GM19397 (cell line): ENCODE data around the gene CLRN2.
"Not testable (repeated sequence)": the region's sequence is repeated elsewhere in the genome, so short reads cannot be mapped to it uniquely, and the experiment has no call there.

ENCODE experiments used
- ATAC-seq: cut with Tn5 transposase; IDR thresholded peaks from one replicate; pipeline ENCODE4 v1.9.1; 2021; ENCODE audit warnings: mild to moderate bottlenecking, moderate library complexity; ENCODE audit not compliant: unreplicated experiment

Gene CLRN2

DNA sequence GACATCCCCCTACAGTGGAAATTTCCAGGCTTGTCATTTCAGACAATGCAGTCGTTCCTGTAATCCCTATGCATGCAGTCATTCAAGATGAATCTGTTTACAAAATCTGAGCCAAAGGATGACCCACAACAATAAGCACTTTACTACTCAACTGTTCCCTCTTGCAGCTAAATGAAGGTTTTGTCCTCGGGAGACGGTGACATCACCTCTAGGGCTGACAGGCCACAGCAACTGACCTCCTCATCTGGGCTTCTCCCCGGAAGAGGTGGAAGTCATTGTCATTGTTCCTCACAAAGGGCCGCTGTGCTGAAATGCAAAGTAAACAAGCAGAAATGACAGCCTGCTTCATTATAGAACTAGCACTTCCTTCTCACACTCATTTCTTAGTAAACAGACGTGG, 29.2 kb downstream of the CLRN2 start:
- no peak for ATAC-seq

DNA sequence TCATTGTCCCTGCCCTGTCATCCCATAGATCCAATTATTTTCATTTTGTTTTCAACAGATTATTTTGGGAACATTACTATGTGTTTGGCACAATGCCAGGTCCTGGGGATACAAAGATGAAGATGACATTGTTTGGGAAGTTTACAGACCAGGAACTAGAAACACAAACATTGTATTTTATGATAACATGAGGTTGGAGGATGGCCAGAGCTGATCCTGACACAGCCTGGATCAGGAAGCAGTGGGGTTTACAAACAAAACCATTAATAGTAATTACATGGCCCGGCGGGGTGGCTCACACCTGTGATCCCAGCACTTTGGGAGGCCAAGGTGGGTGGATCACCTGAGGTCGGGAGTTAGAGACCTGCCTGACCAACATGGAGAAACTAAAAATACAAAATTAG, 29.9 kb downstream of the CLRN2 start:
- ATAC-seq: no peak

DNA sequence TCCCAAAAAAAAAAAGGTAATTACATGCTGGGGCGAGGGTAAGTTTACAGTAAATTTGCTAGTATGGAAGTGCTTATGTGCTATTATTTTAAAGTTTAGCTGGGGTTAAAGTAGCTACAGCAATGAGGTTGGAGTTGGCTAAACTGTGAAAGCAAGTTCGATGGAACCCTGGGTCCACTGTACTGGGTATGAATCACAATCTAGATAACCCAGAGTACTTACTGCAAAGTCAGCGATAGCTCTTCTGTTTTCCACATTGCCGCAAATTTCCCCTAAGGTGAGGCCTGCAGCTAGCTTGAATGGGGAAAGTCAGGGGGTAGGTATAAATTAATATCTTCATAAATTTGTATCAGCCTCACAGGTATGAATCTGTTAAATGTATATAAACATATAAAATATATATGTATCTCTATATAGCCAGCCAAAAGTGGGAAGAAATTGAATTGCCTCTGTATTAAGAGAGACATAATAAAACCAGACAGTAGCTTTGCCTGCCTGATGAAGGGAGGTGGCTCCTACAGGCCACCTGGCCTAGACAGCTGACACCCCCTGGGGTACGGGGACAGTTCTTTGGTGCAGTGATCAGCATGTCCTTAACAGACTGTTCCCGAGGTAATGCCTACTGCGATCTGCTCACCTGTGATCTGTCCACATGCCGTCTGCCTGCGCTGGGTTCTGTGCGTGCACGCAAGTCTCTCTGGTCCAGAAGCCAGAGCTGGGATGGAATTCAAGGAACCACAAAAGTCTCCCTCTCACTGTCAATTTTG, 30.6 kb downstream of the CLRN2 start:
- ATAC-seq: no peak

DNA sequence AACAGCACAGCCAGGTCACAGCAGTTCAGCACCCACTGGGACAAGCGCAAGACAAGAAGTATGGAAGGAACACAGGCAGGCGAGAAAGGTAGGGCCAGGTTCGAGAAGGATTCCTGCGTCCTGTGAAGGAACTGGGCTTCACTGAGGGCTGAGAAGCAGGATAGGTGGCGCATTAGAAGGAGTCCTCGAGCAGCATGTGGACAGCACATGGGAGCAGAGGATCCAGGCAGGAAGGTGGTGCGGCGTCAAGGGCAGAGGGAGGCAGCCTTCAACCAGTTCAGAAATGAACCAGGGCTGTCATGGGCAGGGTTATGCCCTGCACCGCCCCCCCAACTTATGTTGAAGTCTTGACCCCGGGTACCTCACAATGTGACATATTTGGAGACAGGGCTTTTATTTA, 31.3 kb downstream of the CLRN2 start:
- no peak for ATAC-seq

DNA sequence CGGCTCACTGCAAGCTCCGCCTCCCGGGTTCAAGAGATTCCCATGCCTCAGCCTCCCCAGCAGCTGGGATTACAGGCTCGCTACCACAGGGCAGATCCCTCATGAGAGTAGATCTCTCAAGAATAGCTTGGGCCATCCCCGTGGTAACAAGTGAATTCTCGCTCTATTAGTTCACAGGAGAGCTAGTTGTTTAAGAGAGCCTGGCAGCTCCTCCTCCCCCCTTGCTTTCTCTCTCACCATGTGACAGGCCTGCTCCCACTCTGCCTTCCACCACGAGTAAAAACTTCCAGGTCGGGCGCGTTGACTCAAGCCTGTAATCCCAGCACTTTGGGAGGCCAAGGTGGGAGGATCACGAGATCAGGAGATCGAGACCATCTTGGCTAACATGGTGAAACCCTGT, 31.7 kb downstream of the CLRN2 start:
- ATAC-seq: no peak

DNA sequence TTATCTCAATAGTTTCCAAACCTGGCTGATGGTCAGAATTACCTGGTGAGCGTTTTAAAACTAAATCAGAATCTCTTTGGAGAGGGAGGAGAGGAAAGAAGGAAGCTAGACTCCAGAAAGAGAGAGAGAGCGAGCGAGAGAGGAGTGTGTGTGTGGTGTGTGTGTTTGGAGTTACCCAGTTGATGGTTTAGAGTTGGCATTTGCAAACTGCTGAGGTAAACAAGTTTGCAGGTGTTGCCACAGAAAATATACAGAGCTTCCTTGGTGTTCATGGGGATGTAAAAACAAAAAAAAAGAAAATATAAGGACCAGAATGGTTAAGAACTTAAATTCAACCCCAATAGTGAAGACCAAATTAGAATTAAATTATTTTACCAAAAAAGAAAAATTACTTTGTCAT, 35.6 kb downstream of the CLRN2 start:
- no peak for ATAC-seq

DNA sequence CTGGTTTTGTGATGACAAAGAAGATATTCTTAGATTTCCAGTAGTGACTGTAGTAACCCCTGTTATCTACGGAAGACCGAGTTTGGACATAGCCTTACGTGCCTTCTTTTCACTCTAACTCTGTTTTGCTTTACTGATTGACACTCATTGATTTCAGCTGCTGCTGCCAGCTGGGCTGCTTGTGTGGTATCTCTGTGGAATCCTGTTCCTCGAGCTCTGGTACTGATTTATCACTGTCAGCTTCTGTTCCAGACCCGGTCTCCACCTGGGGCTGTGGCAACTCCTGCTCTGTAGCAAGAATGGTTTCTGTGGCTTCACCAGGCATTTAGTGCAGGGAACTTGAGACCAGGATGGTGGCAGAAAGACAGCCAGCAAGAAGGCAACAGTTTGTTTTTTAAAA, 37.5 kb downstream of the CLRN2 start:
- no peak for ATAC-seq

DNA sequence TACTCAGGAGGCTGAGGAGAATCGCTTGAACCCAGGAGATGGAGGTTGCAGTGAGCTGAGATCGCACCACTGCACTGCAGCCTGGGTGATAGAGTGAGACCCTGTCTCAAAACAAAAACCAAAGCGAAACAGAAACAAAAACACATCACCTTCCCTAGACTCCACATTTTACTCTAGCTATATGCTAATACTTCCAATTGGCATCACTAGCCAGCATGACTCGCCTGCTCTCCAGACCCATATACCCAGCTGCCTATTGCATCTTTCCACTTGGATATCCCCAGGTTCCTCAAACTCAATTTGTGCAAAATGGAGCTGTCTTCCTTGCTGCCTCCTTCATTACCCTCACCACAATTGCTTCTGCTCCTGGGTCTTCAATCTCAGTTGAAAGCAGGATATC, 39.6 kb downstream of the CLRN2 start:
- ATAC-seq: no peak

DNA sequence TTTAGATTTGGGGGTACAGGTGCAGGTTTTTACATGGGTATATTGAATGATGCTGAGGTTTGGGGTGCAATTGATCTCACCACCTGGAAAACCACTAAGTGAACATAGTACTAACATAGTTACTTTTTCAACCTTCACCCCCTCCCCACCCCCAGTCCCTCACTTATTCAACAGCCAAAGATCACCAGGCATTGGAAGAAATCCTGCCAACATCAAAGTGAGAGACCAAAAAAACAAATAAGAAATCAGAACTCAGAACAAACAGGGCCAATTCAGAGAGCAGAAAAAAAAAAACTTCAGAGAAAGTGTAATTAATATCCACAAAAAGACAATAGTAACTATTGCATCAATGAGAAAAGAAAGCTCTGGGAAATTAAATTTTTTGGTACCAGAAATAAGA, 41.5 kb downstream of the CLRN2 start:
- no peak for ATAC-seq

DNA sequence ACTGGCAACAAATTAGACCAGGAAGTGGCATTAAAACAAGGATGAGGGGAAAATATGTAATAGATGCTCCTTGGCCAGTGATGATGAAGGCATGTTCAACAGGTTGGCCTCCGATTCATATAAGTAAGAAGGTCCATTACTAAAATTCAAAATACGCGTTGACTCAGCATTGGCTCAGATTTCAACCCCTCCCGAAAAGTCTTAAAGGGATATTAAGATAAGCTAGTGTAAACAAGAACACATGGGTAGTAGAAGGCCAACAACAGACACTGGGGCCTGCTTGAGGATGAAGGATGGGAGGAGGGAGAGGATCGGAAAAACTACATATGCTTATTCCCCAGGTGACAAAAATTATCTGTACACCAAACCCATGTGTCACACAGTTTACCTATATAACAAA, 42.9 kb downstream of the CLRN2 start:
- ATAC-seq: no peak

DNA sequence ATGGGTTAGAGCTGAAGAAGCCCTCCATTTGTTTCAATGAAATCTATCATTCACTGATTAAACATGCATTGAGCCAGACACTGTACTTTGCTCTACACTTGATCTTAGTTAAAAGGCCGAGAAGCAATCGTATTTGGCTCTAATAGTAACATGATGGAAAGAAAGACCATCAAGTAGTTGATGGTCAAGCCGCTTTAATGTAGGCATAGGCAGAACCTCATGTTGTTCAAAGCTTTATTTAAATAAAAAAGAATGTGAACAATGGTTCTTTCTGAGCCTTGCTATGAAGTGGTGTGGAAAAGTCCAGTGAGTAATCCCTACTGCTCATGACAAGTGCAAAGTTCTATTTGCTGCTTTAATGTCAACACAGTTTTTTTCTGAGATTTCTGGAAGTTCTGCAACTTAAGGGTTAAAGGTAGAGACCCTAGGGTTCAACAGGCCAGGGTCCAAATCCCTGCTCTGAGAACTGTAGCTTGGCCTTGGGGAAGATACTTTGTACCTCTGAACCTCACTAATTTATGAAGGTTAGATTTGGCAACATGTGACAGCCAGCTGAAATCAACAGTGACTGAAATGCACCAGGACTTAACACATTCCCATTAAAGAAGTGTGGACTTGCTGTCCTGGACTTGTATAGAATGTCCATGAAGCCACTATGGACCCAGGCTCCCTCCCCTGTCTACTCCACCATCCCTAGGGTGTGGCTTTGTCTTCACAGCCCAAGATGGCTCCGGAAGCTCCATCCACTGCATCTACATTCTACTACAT, 44.2 kb downstream of the CLRN2 start:
- no peak for ATAC-seq

DNA sequence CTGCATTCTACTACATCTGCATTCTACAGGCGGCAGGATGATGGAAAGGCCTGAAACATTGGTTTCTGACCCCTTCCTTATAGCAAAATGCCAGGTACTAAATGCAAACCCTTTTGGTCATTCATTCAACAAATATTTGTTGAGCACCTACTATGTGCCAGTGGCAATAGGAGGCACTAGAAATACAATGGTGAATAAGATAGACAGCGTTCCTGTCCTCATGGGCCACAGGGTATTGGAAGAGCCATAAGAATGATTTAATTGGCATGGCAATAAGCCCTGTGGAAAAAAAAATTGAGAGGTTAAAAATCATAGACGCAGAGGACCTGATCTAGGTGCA, 44.7 kb downstream of the CLRN2 start:
- no peak for ATAC-seq

DNA sequence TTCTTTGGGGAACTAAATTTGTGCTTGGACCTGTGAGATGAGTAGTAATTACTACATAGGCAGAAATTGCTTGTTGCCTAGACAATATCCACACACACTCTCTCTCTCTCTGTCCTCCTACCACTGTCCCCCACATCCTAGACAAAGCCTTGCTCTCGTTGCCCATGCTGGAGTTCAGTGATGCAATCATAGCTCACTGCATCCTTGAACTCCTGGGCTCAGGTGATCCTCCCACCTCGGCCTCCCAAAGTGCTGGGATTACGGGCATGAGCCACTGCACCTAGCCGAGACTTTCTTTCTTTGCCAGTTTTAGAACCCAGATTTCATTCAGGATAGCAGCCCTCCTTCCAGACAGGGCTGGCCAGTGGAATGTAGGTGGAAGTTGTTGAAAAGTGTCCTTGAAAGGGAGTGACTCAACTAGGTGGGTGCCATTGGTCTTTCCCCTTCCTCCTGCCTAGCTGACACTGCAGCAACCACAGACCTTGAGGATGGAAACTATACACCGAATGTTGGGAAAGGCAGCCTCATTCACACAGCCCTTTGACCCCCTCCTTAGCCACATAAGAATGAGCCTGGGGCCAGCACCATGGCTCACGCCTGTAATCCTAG, 45.2 kb downstream of the CLRN2 start:
- ATAC-seq: no peak

DNA sequence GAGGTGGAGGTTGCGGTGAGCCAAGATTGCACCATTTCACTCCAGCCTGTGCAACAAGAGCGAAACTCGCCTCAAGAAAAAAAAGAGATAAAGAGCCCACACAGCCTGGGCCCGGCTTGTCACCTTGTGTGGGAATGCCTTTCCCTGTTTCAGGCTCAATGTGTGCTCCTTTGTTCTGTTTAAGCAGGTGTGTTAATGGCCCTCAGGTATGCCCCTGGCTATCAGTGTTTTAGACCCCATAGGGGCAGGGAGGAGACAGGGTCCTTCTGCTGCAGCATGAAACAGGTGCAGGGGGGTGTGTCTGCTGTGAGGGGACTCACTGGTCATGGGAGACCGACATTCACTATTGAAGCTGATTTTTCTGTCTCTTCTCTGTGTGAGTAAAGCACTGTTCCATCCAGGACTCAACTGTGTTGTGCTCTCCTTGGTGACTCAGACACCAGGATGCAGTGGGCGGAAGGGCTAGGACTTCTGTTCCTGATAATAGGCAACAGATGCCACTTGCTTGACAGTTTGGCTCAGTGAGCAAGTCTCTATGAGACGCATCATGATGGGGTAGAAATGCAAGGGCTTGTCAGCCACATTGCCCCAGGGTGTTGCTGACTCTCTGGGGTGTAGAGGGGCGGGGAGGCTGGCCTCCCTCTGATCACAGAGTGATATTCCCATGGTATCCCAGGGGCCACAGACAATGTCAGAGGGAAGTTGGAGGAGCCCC, 46.4 kb downstream of the CLRN2 start:
- ATAC-seq: no peak

DNA sequence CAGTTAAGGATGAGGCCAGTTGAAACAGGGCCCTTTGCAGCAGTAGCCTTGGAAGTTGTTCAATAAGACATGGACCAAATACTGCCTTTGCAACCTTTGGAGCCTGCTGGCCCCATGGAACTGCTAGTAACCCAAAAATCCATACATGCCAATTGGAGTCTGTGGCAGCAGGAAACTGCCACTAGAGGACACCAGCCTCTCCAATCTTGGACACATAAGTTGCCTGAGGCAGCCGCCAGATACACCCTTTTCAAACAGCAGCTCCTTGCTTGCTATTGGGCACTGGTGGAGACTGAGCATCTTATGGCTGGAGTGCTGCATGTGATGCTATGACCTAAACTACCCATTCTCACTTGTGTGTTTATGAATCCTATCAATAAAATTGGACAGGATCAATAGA, 47.2 kb downstream of the CLRN2 start:
- no peak for ATAC-seq

DNA sequence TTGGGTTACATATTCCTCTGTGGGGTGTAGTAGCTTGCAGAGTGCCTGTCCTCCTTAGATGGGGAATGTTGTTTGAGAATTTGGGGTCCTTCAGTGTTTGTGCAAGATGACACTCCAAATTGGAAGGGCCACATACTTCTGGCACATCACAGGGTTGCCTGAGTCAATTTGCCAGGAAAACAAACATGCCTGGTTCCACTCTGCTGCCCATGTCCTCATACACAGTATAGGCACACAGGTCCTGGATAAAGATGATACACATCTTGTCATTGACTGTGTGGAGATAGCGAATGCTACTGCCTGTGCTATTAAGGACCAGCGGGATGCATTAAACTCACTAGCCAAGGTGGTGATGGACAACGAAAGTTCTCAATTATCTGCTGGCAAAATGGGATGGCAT, 50.9 kb downstream of the CLRN2 start:
- ATAC-seq: no peak

DNA sequence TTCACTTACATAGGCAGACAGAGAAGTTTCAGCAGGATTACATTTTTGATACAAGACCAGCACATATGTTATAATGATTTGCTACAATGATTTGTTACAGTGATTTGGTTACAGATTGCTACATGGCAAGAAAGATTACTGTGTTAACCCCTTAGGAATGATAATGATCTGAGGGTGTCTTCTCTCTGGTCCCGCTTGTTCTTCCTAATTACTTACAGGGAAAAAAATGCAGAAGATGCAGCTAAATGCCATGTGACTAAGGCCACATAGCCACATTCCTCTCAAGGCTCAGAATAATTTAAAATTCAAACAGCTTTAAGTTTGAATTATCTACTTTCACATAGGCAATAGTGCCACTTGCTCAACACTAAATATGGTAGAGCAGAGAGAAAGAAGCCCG, 52.3 kb downstream of the CLRN2 start:
- no peak for ATAC-seq

DNA sequence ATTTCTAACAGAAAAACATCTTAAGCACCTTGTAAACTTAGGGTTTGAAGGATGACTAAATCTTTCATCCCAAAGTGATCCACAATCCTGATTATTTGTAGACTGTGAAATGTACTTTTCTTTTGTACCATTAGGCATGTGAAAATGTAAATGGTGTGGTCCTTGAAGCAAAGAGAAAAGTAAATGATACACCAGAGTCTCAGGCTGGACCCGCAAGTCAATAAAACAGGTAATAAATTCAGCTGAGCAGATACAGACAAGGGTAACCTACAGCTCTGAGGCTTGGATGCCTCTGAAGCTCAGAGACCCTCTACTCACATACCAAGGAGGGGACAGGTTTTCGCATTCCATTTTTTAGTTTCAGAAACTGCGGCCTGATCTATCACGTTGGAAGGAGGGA, 59.2 kb downstream of the CLRN2 start:
- no peak for ATAC-seq

DNA sequence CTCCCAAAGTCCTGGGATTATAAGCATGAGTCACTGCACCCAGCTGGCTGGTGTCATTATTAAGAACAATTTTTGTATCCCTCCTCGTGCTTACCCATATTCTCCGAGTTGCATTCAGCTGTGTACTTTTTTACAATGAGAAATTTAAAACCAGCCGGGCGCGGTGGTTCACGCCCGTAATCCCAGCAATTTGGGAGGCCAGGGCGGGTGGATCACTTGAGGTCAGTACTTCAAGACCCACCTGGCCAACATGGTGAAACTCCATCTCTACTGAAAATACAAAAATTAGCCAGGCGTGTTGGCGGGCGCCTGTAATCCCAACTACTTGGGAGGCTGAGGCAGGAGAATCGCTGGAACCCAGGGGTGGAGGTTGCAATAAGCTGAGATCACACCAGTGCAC, 60.2 kb downstream of the CLRN2 start:
- ATAC-seq: not testable (repeated sequence)
